RWPE2 (cell line): Measurements from ENCODE around the gene ELK3.

ENCODE experiments used
- ATAC-seq: fragments of 200-7000 bp; cut with Tn5 transposase; 3 replicates; pipeline ENCODE4 v1.9.1; 2021; ENCODE audit warnings: low read depth
- DNase-seq: peaks from one replicate; pipeline ENCODE4 v3.0.0-alpha.2; 2020; ENCODE audit warnings: low spot score
- H3K27ac ChIP-seq: fragments of 450-650 bp; 2 replicates; pipeline ENCODE4 v1.5.1; 2017; ENCODE audit warnings: mild to moderate bottlenecking; ENCODE audit not compliant: poor library complexity, severe bottlenecking
- H3K27me3 ChIP-seq: fragments of 250-450 bp; sonication (Bioruptor Pico); 2 replicates; pipeline ENCODE4 v1.5.1; 2021; ENCODE audit warnings: mild to moderate bottlenecking, moderate library complexity; ENCODE audit not compliant: insufficient read depth, poor library complexity, severe bottlenecking
- H3K36me3 ChIP-seq: fragments of 250-450 bp; sonication (Bioruptor Pico); 2 replicates; pipeline ENCODE4 v1.5.1; 2020; ENCODE audit warnings: low read depth, mild to moderate bottlenecking, moderate library complexity
- H3K4me1 ChIP-seq: fragments of 250-450 bp; sonication (Bioruptor Pico); 2 replicates; pipeline ENCODE4 v1.5.1; 2021; ENCODE audit warnings: mild to moderate bottlenecking, moderate library complexity; ENCODE audit not compliant: insufficient read depth, poor library complexity, severe bottlenecking
- H3K4me3 ChIP-seq: fragments of 250-450 bp; sonication (Bioruptor Pico); 2 replicates; pipeline ENCODE4 v1.5.1; 2021; ENCODE audit warnings: mild to moderate bottlenecking, moderate library complexity; ENCODE audit not compliant: severe bottlenecking
- H3K9me3 ChIP-seq: fragments of 250-450 bp; sonication (Bioruptor Pico); 2 replicates; pipeline ENCODE4 v1.5.1; 2021; ENCODE audit warnings: mild to moderate bottlenecking, moderate library complexity; ENCODE audit not compliant: severe bottlenecking
- TF ChIP-seq, protein P1 (sequence below): fragments of 450-650 bp; IDR thresholded peaks from one replicate; pipeline ENCODE4 v1.5.1; 2017; ENCODE audit warnings: mild to moderate bottlenecking, moderate library complexity; ENCODE audit not compliant: poor library complexity, severe bottlenecking

The ELK3 gene

DNA sequence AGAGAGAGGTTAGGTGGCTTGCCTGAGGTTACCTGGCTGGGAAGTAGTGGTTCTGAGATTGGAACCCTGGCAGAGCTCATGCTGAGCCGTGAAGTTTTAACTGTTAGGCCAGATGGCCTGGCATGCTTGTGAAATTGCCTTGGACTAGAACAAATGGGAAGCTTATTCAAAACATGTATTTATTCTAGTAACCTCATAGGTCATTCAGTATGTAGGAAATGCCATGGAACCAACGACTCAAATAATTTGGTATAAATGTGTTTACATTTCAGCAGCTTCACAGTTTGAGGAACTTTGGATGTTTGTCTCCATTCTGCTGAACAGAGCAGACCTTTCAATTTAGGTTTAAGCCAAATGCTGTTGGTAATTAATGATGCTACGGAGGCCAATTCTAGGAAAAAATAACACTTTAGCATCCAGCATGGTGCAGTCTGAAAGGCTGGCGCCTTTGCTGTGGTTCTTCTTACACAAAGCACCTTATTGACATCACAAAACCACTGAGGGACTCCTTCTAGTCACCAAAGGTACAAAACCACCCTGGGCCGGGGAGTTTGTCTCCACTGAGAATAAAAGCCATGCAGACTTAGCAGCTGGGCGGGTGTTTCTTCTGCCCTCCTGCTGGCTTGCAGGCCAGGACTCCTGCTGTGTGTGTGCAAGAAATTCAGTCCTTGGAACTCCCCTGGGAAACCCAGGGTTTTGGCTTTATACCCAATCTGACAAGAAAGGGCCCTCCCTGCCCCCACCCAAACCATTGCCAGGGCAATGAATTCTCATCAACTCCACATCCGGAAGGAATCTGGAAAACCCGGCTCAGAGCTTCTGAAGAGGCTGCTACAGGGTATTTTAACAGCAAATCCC is 64.2 kb downstream of the ELK3 start:
- H3K9me3 ChIP-seq: no peaks in the 10 kb centered on the region
- H3K4me3 ChIP-seq: no peak overlapping the region
- peaks cover 93% of the 10 kb centered on the region for H3K36me3 ChIP-seq
- TF ChIP-seq, protein P1, sequence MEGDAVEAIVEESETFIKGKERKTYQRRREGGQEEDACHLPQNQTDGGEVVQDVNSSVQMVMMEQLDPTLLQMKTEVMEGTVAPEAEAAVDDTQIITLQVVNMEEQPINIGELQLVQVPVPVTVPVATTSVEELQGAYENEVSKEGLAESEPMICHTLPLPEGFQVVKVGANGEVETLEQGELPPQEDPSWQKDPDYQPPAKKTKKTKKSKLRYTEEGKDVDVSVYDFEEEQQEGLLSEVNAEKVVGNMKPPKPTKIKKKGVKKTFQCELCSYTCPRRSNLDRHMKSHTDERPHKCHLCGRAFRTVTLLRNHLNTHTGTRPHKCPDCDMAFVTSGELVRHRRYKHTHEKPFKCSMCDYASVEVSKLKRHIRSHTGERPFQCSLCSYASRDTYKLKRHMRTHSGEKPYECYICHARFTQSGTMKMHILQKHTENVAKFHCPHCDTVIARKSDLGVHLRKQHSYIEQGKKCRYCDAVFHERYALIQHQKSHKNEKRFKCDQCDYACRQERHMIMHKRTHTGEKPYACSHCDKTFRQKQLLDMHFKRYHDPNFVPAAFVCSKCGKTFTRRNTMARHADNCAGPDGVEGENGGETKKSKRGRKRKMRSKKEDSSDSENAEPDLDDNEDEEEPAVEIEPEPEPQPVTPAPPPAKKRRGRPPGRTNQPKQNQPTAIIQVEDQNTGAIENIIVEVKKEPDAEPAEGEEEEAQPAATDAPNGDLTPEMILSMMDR: no peak
- ATAC-seq: no peak
- DNase-seq: no peak
- no peaks in the 10 kb centered on the region for H3K4me1 ChIP-seq
- H3K27ac ChIP-seq: no peak overlapping the region
- no peaks in the 10 kb centered on the region for H3K27me3 ChIP-seq

DNA sequence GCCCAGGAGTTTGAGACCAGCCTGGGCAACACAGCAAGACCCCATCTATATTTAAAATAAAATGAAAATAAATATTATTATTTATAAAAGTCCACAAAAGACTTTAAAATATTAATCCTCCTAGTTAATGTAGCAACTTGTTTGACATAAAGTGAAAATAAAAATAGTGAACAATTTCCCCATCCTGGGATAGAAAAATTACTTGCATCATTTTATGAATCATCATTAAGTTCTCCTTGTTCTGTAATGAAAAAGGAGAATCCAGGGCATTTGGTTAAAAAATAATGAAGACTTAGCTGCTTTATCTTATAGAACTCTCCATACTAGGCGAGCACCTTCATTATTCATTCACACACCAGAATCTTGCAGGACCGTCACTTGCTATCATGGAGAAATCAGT is 66.1 kb downstream of the ELK3 start:
- ATAC-seq (no peak), DNase-seq (no peak)

DNA sequence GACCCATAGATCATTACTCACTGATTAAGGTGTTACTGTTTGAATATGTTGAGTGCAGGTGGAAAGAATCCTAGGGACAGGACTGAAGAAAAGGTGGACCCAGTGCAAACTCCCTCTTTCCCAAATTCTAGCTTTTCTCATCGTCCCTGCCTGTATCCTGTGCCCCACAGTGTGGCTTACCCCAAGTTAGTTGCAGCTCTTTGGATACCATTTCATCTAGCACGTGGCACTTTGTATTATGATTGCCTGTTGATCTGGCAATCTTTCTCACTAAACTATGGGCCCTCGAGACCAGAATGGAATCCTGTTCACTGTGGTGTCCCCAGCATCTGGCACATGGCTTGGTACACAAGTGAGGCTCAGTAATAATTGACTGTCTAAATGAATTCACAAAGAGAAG is 66.5 kb downstream of the ELK3 start:
- Histone ChIP-seq H3K9me3 (no peaks in the 10 kb centered on the region), H3K27me3 (no peaks in the 10 kb centered on the region), H3K27ac (peak overlapping the region; percentile 9), H3K4me1 (no peaks in the 10 kb centered on the region), H3K36me3 (peaks cover 97% of the 10 kb centered on the region), H3K4me3 (no peak overlapping the region)
- TF ChIP-seq, protein P1: no peak
- ATAC-seq: no peak
- no peak for DNase-seq

More for the DNA sequence above, 66.1 kb downstream of the ELK3 start:
- Histone ChIP-seq H3K27me3 (no peaks in the 10 kb centered on the region), H3K4me3 (no peak overlapping the region), H3K36me3 (peaks cover 95% of the 10 kb centered on the region), H3K9me3 (no peaks in the 10 kb centered on the region), H3K27ac (no peak overlapping the region), H3K4me1 (no peaks in the 10 kb centered on the region)
- TF ChIP-seq, protein P1: no peak

DNA sequence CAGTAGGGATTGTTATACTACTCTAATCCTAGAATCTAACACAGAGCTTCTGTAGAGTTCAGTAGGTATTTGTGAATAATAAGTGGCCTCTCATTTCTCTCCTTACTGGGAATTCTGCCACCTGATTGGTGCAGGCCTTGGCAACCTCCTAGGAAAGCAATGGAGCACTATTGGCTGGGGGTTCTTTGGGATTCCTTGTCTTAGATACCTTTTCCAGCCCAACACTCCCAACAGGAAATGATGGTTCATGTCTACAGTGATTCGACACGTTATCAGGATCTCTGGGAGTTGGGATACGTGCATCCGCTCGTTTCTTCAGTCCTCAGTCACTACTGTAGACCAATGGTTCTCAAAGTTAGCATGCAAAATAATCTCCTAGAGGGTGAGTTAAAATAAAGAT is 67.4 kb downstream of the ELK3 start:
- H3K4me1 ChIP-seq: no peaks in the 10 kb centered on the region
- no peak overlapping the region for H3K4me3 ChIP-seq
- DNase-seq (no peak), ATAC-seq (no peak; the same call in 2 of the 3 replicates)
- H3K27me3 ChIP-seq: no peaks in the 10 kb centered on the region
- peak overlapping the region; percentile 9 for H3K27ac ChIP-seq
- H3K9me3 ChIP-seq: no peaks in the 10 kb centered on the region
- TF ChIP-seq, protein P1: no peak
- H3K36me3 ChIP-seq: peaks cover 100% of the 10 kb centered on the region

DNA sequence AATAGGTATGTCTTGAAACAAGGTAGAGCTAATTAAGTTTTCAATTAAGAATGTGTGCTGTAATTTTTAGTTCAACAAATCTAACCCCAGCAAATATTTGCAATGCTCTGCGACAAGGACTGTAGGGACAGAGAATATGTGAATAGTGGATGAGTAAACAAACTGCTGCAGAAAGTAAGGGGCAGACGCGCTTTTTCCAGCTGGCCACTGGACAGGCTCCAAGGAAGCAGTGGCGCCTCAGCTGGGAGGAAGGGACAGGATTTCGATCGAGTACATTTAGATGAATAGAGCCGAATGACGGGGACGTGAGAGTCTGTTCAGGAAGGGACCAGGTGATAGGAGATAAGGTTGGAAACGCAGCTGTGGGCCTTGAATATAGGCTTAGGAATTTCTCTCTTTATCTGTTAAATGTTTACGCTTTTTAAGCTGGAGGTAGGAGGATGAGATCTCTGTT is 69.3 kb downstream of the ELK3 start:
- no peaks in the 10 kb centered on the region for H3K9me3 ChIP-seq
- no peaks in the 10 kb centered on the region for H3K27me3 ChIP-seq
- no peak overlapping the region for H3K4me3 ChIP-seq
- peaks cover 100% of the 10 kb centered on the region for H3K36me3 ChIP-seq
- TF ChIP-seq, protein P1: no peak
- H3K27ac ChIP-seq: no peak overlapping the region
- no peaks in the 10 kb centered on the region for H3K4me1 ChIP-seq
- DNase-seq: no peak
- no peak for ATAC-seq
